Measurements from ENCODE around the gene FANCM. TPM values are rescaled to one million over a fixed set of nuclear protein-coding genes. Genes with fewer than 3 reads are reported as not detected.
A peak's percentile ranks its signal among the peaks of the same experiment; 100 is the strongest.

FANCM gene
- total RNA-seq, 2 experiments from 2014 or later: 15.8 to 17.0 TPM

- no peak for DNase-seq
- no peak for ATAC-seq
- Mint-ChIP-seq H3K4me1 (ENCODE audit: low read depth) (peaks cover 35% of the 10 kb centered on the region), H3K4me3 (no peak overlapping the region), H3K36me3 (ENCODE audit: low read depth) (peaks cover 53% of the 10 kb centered on the region), H3K27me3 (no peaks in the 10 kb centered on the region), H3K27ac (no peak overlapping the region), H3K9me3 (no peaks in the 10 kb centered on the region)
- ChIA-PET POLR2A (interaction anchor here (0.9 kb wide), 1 partner anchor 30 kb away, joined by 3 read pairs; no protein-coding TSS in a partner anchor), CTCF (interaction anchor here (1.5 kb wide), 1 partner anchor 10 kb away, joined by 4 read pairs; no protein-coding TSS in a partner anchor)
- intact Hi-C loops (cut with micrococcal nuclease): no loop called here
- no peak for TF ChIP-seq CTCF (IDR thresholded peaks at IDR 0.05)
These were observed 40.6 kb upstream of the FANCM start for GRCh38 chr14:45095143-45095542.

- Mint-ChIP-seq H3K4me1 (ENCODE audit: low read depth) (peaks cover 24% of the 10 kb centered on the region), H3K36me3 (ENCODE audit: low read depth) (peaks cover 53% of the 10 kb centered on the region), H3K27me3 (no peaks in the 10 kb centered on the region), H3K4me3 (no peak overlapping the region), H3K27ac (no peak overlapping the region), H3K9me3 (no peaks in the 10 kb centered on the region)
- ChIA-PET POLR2A (interaction anchor here (1.3 kb wide), 1 partner anchor 12 kb away, joined by 3 read pairs; no protein-coding TSS in a partner anchor), CTCF (interaction anchor here (1.5 kb wide), 1 partner anchor 9 kb away, joined by 4 read pairs; no protein-coding TSS in a partner anchor)
- DNase-seq (no peak), ATAC-seq (no peak)
- intact Hi-C loops (cut with micrococcal nuclease): no loop called here
- TF ChIP-seq CTCF (IDR thresholded peaks at IDR 0.05): no peak
These were observed 39.5 kb upstream of the FANCM start for GRCh38 chr14:45096218-45096617.

GRCh38 chr14:45103806-45104205 is 31.9 kb upstream of the FANCM start:
- ATAC-seq: no peak
- DNase-seq: no peak
- H3K4me1 Mint-ChIP-seq (ENCODE audit: low read depth): peaks cover 3% of the 10 kb centered on the region
- H3K4me3 Mint-ChIP-seq: no peak overlapping the region
- H3K9me3 Mint-ChIP-seq: no peaks in the 10 kb centered on the region
- no peaks in the 10 kb centered on the region for H3K27me3 Mint-ChIP-seq
- no peak overlapping the region for H3K27ac Mint-ChIP-seq
- POLR2A ChIA-PET: no interaction called here
- H3K36me3 Mint-ChIP-seq (ENCODE audit: low read depth): peaks cover 50% of the 10 kb centered on the region
- CTCF ChIA-PET: no interaction called here
- intact Hi-C loops (cut with micrococcal nuclease): no loop called here
- no peak for TF ChIP-seq CTCF (IDR thresholded peaks at IDR 0.05)

GRCh38 chr14:45104561-45104960 is 31.2 kb upstream of the FANCM start:
- peaks cover 6% of the 10 kb centered on the region for H3K4me1 Mint-ChIP-seq (ENCODE audit: low read depth)
- no peak overlapping the region for H3K4me3 Mint-ChIP-seq
- ATAC-seq (no peak), DNase-seq (no peak)
- ChIA-PET CTCF (interaction anchor here (1.0 kb wide), 1 partner anchor 9 kb away, joined by 4 read pairs; no protein-coding TSS in a partner anchor), POLR2A (no interaction called here)
- H3K9me3 Mint-ChIP-seq: no peaks in the 10 kb centered on the region
- intact Hi-C loops (cut with micrococcal nuclease): no loop called here
- H3K36me3 Mint-ChIP-seq (ENCODE audit: low read depth): peaks cover 48% of the 10 kb centered on the region
- H3K27me3 Mint-ChIP-seq: no peaks in the 10 kb centered on the region
- no peak overlapping the region for H3K27ac Mint-ChIP-seq
- TF ChIP-seq CTCF (IDR thresholded peaks at IDR 0.05): no peak

- DNase-seq (no peak), ATAC-seq (peak; percentile 50)
- peak overlapping the region; percentile 85 for H3K27ac Mint-ChIP-seq
- H3K4me3 Mint-ChIP-seq: no peak overlapping the region
- no peaks in the 10 kb centered on the region for H3K27me3 Mint-ChIP-seq
- H3K36me3 Mint-ChIP-seq (ENCODE audit: low read depth): peaks cover 53% of the 10 kb centered on the region
- no peaks in the 10 kb centered on the region for H3K9me3 Mint-ChIP-seq
- peaks cover 23% of the 10 kb centered on the region for H3K4me1 Mint-ChIP-seq (ENCODE audit: low read depth)
- CTCF ChIA-PET: no interaction called here
- POLR2A ChIA-PET: interaction anchor here (1.0 to 1.4 kb wide), 2 partner anchors 23 to 139 kb away, joined by 3 to 4 read pairs; partner anchors contain the start of genes FANCM and MIS18BP1
- no peak for TF ChIP-seq CTCF (IDR thresholded peaks at IDR 0.05)
- intact Hi-C loops (cut with micrococcal nuclease): no loop called here
These were observed 22.6 kb upstream of the FANCM start for GRCh38 chr14:45112896-45113781.

Measured in activated CD8-positive, alpha-beta T cell treated with anti-CD3 and anti-CD28 coated beads for 36 hours (primary cell).